ENCODE results near the gene PPM1K.

Gene PPM1K

DNA sequence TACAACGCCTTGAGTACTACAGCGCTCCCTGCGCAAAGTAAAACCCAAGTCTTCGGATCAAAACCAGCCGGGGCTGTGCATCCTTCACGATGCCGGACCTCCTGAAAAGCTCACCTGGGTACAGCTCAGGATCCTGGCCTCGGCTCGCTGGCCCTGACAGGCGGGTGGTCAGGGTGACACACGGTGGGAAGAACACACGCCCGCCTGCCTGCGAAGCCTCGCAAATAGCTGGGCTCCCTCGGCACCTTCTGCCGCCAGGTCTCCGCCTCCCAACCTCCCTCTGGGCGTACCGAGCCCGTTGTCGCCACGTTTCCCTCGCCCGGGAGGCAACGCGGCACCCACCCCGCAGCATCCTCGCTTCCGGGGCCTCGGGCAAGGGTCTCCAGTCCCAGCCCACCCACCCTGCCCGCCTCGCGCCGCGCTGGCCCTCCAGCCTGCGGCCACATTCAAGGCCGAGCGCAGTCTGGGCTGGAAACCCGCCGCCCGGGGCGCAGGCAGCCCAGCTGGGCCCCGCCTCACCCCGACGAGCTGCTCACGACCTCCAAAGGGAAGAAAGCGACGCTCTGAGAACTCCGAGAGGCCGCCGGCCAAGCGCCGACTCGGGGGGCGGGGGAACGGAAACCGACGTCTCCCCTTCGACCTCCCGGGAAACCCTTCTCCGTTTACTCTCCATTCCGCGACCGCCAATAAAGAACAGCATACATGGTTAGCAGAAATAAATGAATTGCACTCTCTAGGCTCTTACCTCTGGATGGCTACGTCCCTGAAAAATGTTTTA is 511 bp downstream of the PPM1K start:
- Histone ChIP-seq H3K9me3 (ENCODE audit: control insufficient read depth, low read length) (no peaks in the 10 kb centered on the region), H3K27ac (ENCODE audit: low read length, poor library complexity, severe bottlenecking) (peak overlapping the region; percentile 89), H3K79me1 (replicated peaks; ENCODE audit: low read length, poor library complexity, severe bottlenecking) (peaks cover 9% of the 10 kb centered on the region), H3K18ac (ENCODE audit: low read depth in 1 of 2, low read length in 2 of 2) (peak overlapping the region; percentile 46 to 59), H4K8ac (ENCODE audit: low read length) (peak overlapping the region; percentile 84), H3K23ac (ENCODE audit: low read length in 2 of 2) (no peak overlapping the region), H3K36me3 (ENCODE audit: control insufficient read depth in 1 of 2, insufficient read depth in 2 of 2, low read depth in 1 of 2, low read length in 2 of 2) (no peaks in the 10 kb centered on the region), H3K4me3 (ENCODE audit: insufficient read depth in 1 of 2, low read depth in 1 of 2, low read length in 2 of 2) (peak overlapping the region; percentile 82 to 90), H4K91ac (ENCODE audit: low read length) (peak overlapping the region; percentile 93), H3K14ac (ENCODE audit: low read length in 2 of 2) (peak overlapping the region; percentile 48 to 64), H2BK120ac (ENCODE audit: low read depth, low read length) (peak overlapping the region; percentile 42), H3K4me1 (ENCODE audit: control insufficient read depth, insufficient read depth, low read depth, low read length) (peaks cover 7% of the 10 kb centered on the region), H2BK12ac (ENCODE audit: low read length in 2 of 2) (no peak overlapping the region), H2BK5ac (ENCODE audit: low read depth, low read length, poor library complexity, severe bottlenecking) (peak overlapping the region; percentile 59), H3K4me2 (ENCODE audit: low read length, poor library complexity, severe bottlenecking) (peak overlapping the region; percentile 54), H3K4ac (ENCODE audit: low read depth in 1 of 2, low read length in 2 of 2) (peak overlapping the region in 1 of 2 experiments; percentile 21), H2BK15ac (ENCODE audit: low read depth, poor library complexity, severe bottlenecking) (no peak overlapping the region), H3K9ac (ENCODE audit: low read length) (peak overlapping the region; percentile 97), H2AFZ (ENCODE audit: low read depth, low read length) (peak overlapping the region; percentile 66), H3K27me3 (ENCODE audit: control insufficient read depth in 1 of 2, insufficient read depth in 1 of 2, low read length in 2 of 2) (no peaks in the 10 kb centered on the region), H2AK5ac (ENCODE audit: low read length, severe bottlenecking) (no peak overlapping the region)
- under 1% methylated on average over 60 of the region's 66 CpGs for WGBS
- peak; percentile 88 for DNase-seq

DNA sequence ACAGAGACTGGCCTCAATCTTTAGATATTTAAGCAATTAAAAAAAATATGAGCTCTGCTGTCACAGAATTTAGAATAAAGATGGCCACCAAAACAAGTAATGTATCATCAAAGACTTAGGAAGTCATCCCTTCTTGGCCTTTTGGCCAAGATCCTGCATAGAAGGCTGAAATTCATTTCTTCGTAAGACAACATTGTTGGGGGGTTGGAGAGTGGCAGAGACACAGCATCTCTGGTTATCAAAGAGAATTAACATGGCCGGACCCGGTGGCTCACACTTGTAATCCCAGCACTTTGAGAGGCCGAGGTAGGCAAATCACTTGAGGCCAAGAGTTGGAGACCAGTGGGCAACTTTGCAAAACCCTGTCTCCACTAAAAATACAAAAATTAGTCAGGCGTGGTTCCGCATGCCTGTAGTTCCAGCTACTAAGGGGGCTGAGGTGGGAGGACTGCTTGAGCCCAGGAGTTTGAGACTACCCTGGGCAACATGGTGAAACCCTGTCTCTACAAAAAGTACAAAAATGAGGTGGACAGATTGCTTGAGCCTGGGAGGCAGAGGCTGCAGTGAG is 4.0 kb downstream of the PPM1K start:
- Histone ChIP-seq H2BK5ac (ENCODE audit: low read depth, low read length, poor library complexity, severe bottlenecking) (no peak overlapping the region), H3K4me3 (ENCODE audit: insufficient read depth in 1 of 2, low read depth in 1 of 2, low read length in 2 of 2) (no peak overlapping the region), H3K23ac (ENCODE audit: low read length in 2 of 2) (no peak overlapping the region), H4K8ac (ENCODE audit: low read length) (no peak overlapping the region), H3K14ac (ENCODE audit: low read length in 2 of 2) (no peak overlapping the region), H3K27ac (ENCODE audit: low read length, poor library complexity, severe bottlenecking) (no peak overlapping the region), H2BK15ac (ENCODE audit: low read depth, poor library complexity, severe bottlenecking) (no peak overlapping the region), H3K27me3 (ENCODE audit: control insufficient read depth in 1 of 2, insufficient read depth in 1 of 2, low read length in 2 of 2) (no peaks in the 10 kb centered on the region), H2BK120ac (ENCODE audit: low read depth, low read length) (no peak overlapping the region), H3K4ac (ENCODE audit: low read depth in 1 of 2, low read length in 2 of 2) (no peak overlapping the region), H3K36me3 (ENCODE audit: control insufficient read depth in 1 of 2, insufficient read depth in 2 of 2, low read depth in 1 of 2, low read length in 2 of 2) (peaks cover 4 to 19% of the 10 kb centered on the region in 2 experiments), H3K79me1 (replicated peaks; ENCODE audit: low read length, poor library complexity, severe bottlenecking) (peaks cover 20% of the 10 kb centered on the region), H4K91ac (ENCODE audit: low read length) (no peak overlapping the region), H3K9ac (ENCODE audit: low read length) (no peak overlapping the region), H3K4me2 (ENCODE audit: low read length, poor library complexity, severe bottlenecking) (no peak overlapping the region), H3K18ac (ENCODE audit: low read depth in 1 of 2, low read length in 2 of 2) (no peak overlapping the region), H2BK12ac (ENCODE audit: low read length in 2 of 2) (no peak overlapping the region), H3K4me1 (ENCODE audit: control insufficient read depth, insufficient read depth, low read depth, low read length) (peaks cover 7% of the 10 kb centered on the region), H2AFZ (ENCODE audit: low read depth, low read length) (no peak overlapping the region), H2AK5ac (ENCODE audit: low read length, severe bottlenecking) (no peak overlapping the region), H3K9me3 (ENCODE audit: control insufficient read depth, low read length) (no peaks in the 10 kb centered on the region)
- no peak for DNase-seq
- WGBS = 96% methylated on average over 6 of the region's 6 CpGs

DNA sequence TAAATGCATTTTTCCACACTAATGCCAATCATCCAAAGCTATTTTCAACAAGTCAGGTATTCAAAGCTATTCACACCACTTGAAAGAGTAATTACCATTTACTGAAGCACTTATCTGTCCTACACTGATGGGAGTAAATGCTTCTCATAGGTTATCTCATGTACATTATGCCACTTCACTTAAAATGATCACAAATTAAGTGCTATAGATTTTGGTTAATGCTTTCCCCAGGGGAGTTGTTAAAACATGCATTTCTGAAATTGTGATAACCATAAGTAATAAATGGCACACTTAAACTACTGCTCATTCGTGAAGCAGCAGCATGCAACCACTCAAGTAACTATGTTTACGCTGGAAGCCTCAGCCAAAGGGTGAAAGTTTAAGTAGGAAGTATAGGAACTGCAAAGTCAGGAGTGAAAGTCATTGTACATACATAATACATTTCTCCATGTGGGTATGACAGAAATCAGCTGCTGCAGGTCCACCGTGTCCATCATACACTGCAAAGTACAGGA is 6.6 kb downstream of the PPM1K start:
- peaks cover 2% of the 10 kb centered on the region for H3K4me1 ChIP-seq (ENCODE audit: control insufficient read depth, insufficient read depth, low read depth, low read length)
- H3K14ac ChIP-seq (ENCODE audit: low read length in 2 of 2) = no peak overlapping the region
- H2AK5ac ChIP-seq (ENCODE audit: low read length, severe bottlenecking) = no peak overlapping the region
- no peak overlapping the region for H3K4ac ChIP-seq (ENCODE audit: low read depth in 1 of 2, low read length in 2 of 2)
- no peak overlapping the region for H2BK120ac ChIP-seq (ENCODE audit: low read depth, low read length)
- no peak overlapping the region for H3K27ac ChIP-seq (ENCODE audit: low read length, poor library complexity, severe bottlenecking)
- H3K79me1 ChIP-seq (replicated peaks; ENCODE audit: low read length, poor library complexity, severe bottlenecking) = peaks cover 24% of the 10 kb centered on the region
- H2BK15ac ChIP-seq (ENCODE audit: low read depth, poor library complexity, severe bottlenecking) = no peak overlapping the region
- H3K27me3 ChIP-seq (ENCODE audit: control insufficient read depth in 1 of 2, insufficient read depth in 1 of 2, low read length in 2 of 2) = no peaks in the 10 kb centered on the region
- no peak overlapping the region for H3K23ac ChIP-seq (ENCODE audit: low read length in 2 of 2)
- H2BK12ac ChIP-seq (ENCODE audit: low read length in 2 of 2) = no peak overlapping the region
- WGBS = 90% methylated on average over 3 of the region's 3 CpGs
- no peak overlapping the region for H3K9ac ChIP-seq (ENCODE audit: low read length)
- H4K91ac ChIP-seq (ENCODE audit: low read length) = no peak overlapping the region
- H2AFZ ChIP-seq (ENCODE audit: low read depth, low read length) = no peak overlapping the region
- H3K4me3 ChIP-seq (ENCODE audit: insufficient read depth in 1 of 2, low read depth in 1 of 2, low read length in 2 of 2) = no peak overlapping the region
- no peak overlapping the region for H3K4me2 ChIP-seq (ENCODE audit: low read length, poor library complexity, severe bottlenecking)
- no peak for DNase-seq
- H2BK5ac ChIP-seq (ENCODE audit: low read depth, low read length, poor library complexity, severe bottlenecking) = no peak overlapping the region
- no peak overlapping the region for H3K18ac ChIP-seq (ENCODE audit: low read depth in 1 of 2, low read length in 2 of 2)
- peaks cover 7 to 24% of the 10 kb centered on the region in 2 experiments for H3K36me3 ChIP-seq (ENCODE audit: control insufficient read depth in 1 of 2, insufficient read depth in 2 of 2, low read depth in 1 of 2, low read length in 2 of 2)
- H4K8ac ChIP-seq (ENCODE audit: low read length) = no peak overlapping the region
- no peaks in the 10 kb centered on the region for H3K9me3 ChIP-seq (ENCODE audit: control insufficient read depth, low read length)

DNA sequence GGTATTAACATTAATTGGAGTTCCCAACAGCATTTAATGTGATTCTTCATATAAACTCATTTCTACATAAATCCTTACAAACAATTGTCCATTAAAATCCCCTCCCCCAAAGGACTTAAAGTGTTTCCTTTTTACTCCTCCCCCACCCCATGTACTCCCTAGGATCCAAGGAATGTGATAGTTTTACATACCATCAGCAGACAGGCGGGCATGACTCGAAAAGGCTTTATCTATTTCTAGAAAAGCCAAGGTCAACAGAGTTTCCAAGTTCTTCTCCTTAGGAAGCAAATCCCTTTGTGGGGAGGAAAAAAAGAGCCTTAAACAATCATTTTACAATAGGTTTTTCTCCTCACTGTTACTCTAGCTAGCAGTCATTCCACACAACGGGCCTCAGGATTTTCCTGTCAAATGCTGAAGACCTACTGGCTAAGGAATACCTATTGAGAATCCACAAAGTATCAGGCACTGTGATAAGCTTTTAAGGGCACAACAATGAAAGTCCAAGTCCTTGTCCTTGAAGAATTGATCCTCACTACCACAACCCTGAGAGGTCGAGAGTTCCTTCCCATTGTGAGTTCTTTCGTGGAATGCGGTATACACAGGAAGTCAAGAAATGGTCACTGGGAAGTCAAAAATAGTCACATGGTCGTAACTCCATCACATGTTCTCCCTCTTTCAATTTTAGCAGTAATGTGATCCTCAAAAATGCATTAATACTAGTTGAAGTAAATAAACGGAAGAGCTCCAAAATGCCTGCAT is 7.2 kb downstream of the PPM1K start:
- Histone ChIP-seq H2BK120ac (ENCODE audit: low read depth, low read length) (no peak overlapping the region), H2AK5ac (ENCODE audit: low read length, severe bottlenecking) (no peak overlapping the region), H3K4ac (ENCODE audit: low read depth in 1 of 2, low read length in 2 of 2) (no peak overlapping the region), H4K91ac (ENCODE audit: low read length) (no peak overlapping the region), H3K9ac (ENCODE audit: low read length) (no peak overlapping the region), H2BK5ac (ENCODE audit: low read depth, low read length, poor library complexity, severe bottlenecking) (no peak overlapping the region), H4K8ac (ENCODE audit: low read length) (no peak overlapping the region), H3K4me2 (ENCODE audit: low read length, poor library complexity, severe bottlenecking) (no peak overlapping the region), H3K9me3 (ENCODE audit: control insufficient read depth, low read length) (no peaks in the 10 kb centered on the region), H3K27me3 (ENCODE audit: control insufficient read depth in 1 of 2, insufficient read depth in 1 of 2, low read length in 2 of 2) (no peaks in the 10 kb centered on the region), H3K27ac (ENCODE audit: low read length, poor library complexity, severe bottlenecking) (no peak overlapping the region), H2AFZ (ENCODE audit: low read depth, low read length) (no peak overlapping the region), H3K4me3 (ENCODE audit: insufficient read depth in 1 of 2, low read depth in 1 of 2, low read length in 2 of 2) (no peak overlapping the region), H3K14ac (ENCODE audit: low read length in 2 of 2) (no peak overlapping the region), H3K23ac (ENCODE audit: low read length in 2 of 2) (no peak overlapping the region), H3K4me1 (ENCODE audit: control insufficient read depth, insufficient read depth, low read depth, low read length) (peaks cover 2% of the 10 kb centered on the region), H2BK15ac (ENCODE audit: low read depth, poor library complexity, severe bottlenecking) (no peak overlapping the region), H2BK12ac (ENCODE audit: low read length in 2 of 2) (no peak overlapping the region), H3K36me3 (ENCODE audit: control insufficient read depth in 1 of 2, insufficient read depth in 2 of 2, low read depth in 1 of 2, low read length in 2 of 2) (peaks cover 7 to 25% of the 10 kb centered on the region in 2 experiments), H3K79me1 (replicated peaks; ENCODE audit: low read length, poor library complexity, severe bottlenecking) (peaks cover 24% of the 10 kb centered on the region), H3K18ac (ENCODE audit: low read depth in 1 of 2, low read length in 2 of 2) (no peak overlapping the region)
- WGBS = 93% methylated on average over 6 of the region's 8 CpGs
- no peak for DNase-seq
